ENCODE measurements around the gene PSMD11. TPM values are rescaled to one million over a fixed set of nuclear protein-coding genes. Genes with fewer than 3 reads are reported as not detected.

PSMD11 gene
- total RNA-seq, 1 experiment from 2014 or later: 169 TPM

DNA sequence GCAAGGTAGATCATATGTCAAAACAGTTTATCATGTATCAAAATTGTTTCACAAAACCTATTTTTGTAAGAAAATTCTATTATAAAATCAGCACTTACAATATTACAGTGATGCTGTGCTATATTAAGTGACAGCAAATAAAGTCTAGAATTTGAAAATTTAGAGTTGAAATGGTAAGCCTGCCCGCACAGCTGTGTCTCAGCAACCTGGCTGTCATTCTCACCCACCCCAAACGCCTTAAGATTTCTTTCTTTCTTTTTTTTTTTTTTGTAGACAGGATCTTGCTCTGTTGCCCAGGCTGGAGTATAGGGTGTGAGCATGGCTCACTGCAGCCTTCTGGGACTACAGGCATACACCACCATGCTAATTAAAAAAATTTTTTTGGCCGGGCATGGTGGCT lies 69.3 kb downstream of the PSMD11 start:
- Histone ChIP-seq H2AK5ac (ENCODE audit: insufficient read length, low read length) (no peak overlapping the region), H3K4ac (ENCODE audit: low read depth, low read length) (no peak overlapping the region), H3K56ac (ENCODE audit: insufficient read length, low read depth, low read length) (no peak overlapping the region), H3K23ac (ENCODE audit: insufficient read length, low read depth, low read length) (no peak overlapping the region), H3K9me3 (ENCODE audit: control insufficient read depth, low read depth, low read length) (no peaks in the 10 kb centered on the region), H3K79me1 (ENCODE audit: insufficient read depth, low read depth, low read length, poor library complexity, severe bottlenecking) (no peaks in the 10 kb centered on the region), H3K27me3 (ENCODE audit: insufficient read depth, low read length) (no peaks in the 10 kb centered on the region), H3K27ac (ENCODE audit: insufficient read length, low read depth, low read length) (no peak overlapping the region), H4K91ac (ENCODE audit: insufficient read length, low read depth, low read length) (no peak overlapping the region), H3K14ac (ENCODE audit: insufficient read depth, low read length) (no peak overlapping the region), H3K4me2 (ENCODE audit: insufficient read depth, insufficient read length, low read length) (no peak overlapping the region), H3K23me2 (ENCODE audit: insufficient read length, low read depth, low read length, poor library complexity, severe bottlenecking) (no peaks in the 10 kb centered on the region), H2BK15ac (ENCODE audit: low read depth, low read length) (no peak overlapping the region), H4K8ac (replicated peaks; ENCODE audit: insufficient read length, low read depth, low read length) (no peak overlapping the region), H2AFZ (ENCODE audit: low read length) (no peak overlapping the region), H2BK20ac (ENCODE audit: low read depth, low read length, poor library complexity, severe bottlenecking) (no peak overlapping the region), H3T11ph (ENCODE audit: low read length) (no peak overlapping the region), H2BK120ac (ENCODE audit: low read depth, low read length, poor library complexity, severe bottlenecking) (no peak overlapping the region), H2BK5ac (ENCODE audit: insufficient read length, low read length) (no peak overlapping the region), H3K18ac (ENCODE audit: insufficient read length, low read depth, low read length) (no peak overlapping the region), H3K4me1 (ENCODE audit: insufficient read depth, low read length) (peaks cover 8% of the 10 kb centered on the region; the same call in 1 of the 2 replicates), H3K79me2 (ENCODE audit: insufficient read depth, low read length) (no peaks in the 10 kb centered on the region), H4K5ac (ENCODE audit: insufficient read length, low read depth, low read length) (no peak overlapping the region), H4K20me1 (ENCODE audit: control insufficient read depth, insufficient read depth, insufficient read length) (no peaks in the 10 kb centered on the region), H3K9ac (ENCODE audit: extremely low read depth, insufficient read length, low read length) (no peak overlapping the region), H2BK12ac (ENCODE audit: insufficient read length, low read depth, low read length) (no peak overlapping the region)
- no peak overlapping the region for H3K27ac Mint-ChIP-seq
- no peak overlapping the region for H3K4me3 Mint-ChIP-seq
- peaks cover 38 to 46% of the 10 kb centered on the region in 2 experiments for H3K4me1 Mint-ChIP-seq
- no peaks in the 10 kb centered on the region for H3K36me3 Mint-ChIP-seq (ENCODE audit: insufficient read depth in 1 of 3, low read depth in 3 of 3)
- no peak for DNase-seq
- H3K27me3 Mint-ChIP-seq (ENCODE audit: low read depth): peaks cover 5% of the 10 kb centered on the region
- WGBS (ENCODE audit: extremely low coverage, insufficient read length, low lambda C conversion rate): no CpG with 5 or more reads among the region's 3 CpGs
- no peaks in the 10 kb centered on the region for H3K9me3 Mint-ChIP-seq
- TF ChIP-seq, protein P1, sequence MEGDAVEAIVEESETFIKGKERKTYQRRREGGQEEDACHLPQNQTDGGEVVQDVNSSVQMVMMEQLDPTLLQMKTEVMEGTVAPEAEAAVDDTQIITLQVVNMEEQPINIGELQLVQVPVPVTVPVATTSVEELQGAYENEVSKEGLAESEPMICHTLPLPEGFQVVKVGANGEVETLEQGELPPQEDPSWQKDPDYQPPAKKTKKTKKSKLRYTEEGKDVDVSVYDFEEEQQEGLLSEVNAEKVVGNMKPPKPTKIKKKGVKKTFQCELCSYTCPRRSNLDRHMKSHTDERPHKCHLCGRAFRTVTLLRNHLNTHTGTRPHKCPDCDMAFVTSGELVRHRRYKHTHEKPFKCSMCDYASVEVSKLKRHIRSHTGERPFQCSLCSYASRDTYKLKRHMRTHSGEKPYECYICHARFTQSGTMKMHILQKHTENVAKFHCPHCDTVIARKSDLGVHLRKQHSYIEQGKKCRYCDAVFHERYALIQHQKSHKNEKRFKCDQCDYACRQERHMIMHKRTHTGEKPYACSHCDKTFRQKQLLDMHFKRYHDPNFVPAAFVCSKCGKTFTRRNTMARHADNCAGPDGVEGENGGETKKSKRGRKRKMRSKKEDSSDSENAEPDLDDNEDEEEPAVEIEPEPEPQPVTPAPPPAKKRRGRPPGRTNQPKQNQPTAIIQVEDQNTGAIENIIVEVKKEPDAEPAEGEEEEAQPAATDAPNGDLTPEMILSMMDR (conservative IDR thresholded peaks at IDR 0.05): no peak
